HFFc6 (cell line): ENCODE results near the gene HS6ST3. TPM values are rescaled to one million over a fixed set of nuclear protein-coding genes. Genes with fewer than 3 reads are reported as not detected.

ENCODE experiments used
- DNase-seq: peaks from one replicate; pipeline ENCODE4 v3.0.0-alpha.2; 2018
- H3K27ac Mint-ChIP-seq: 2 replicates; pipeline ENCODE4 v1.8.0; 2020; ENCODE audit warnings: mild to moderate bottlenecking, mixed read lengths
- H3K27me3 Mint-ChIP-seq: 2 replicates; pipeline ENCODE4 v1.8.0; 2021; ENCODE audit warnings: mild to moderate bottlenecking, moderate library complexity, mixed read lengths; ENCODE audit not compliant: insufficient read depth
- H3K36me3 Mint-ChIP-seq: 2 replicates; pipeline ENCODE4 v1.8.0; 2021; ENCODE audit warnings: low read depth, mixed read lengths
- H3K4me1 Mint-ChIP-seq: 2 replicates; pipeline ENCODE4 v1.8.0; 2020; ENCODE audit warnings: low read depth, mixed read lengths
- H3K4me3 Mint-ChIP-seq: 2 replicates; pipeline ENCODE4 v1.8.0; 2020; ENCODE audit warnings: mild to moderate bottlenecking, moderate library complexity, mixed read lengths
- H3K9me3 Mint-ChIP-seq: 2 replicates; pipeline ENCODE4 v1.8.0; 2020; ENCODE audit warnings: mild to moderate bottlenecking, mixed read lengths
- total RNA-seq, 6 experiments: library from RNA; stranded (reverse); fragmentation: NEBNext Ultra II Directional; extraction: Animal tissue kit (Norgen Biotek cat#: 25700); gene quantifications; 2 replicates in 1 of 6; 3 replicates in 5 of 6; pipeline ENCODE4 v1.2.3, GENCODE V29; 2021
- TF ChIP-seq, protein P1 (sequence below): fragments of 200-600 bp; sonication (generic); IDR thresholded peaks from 2 replicates; pipeline ENCODE4 v1.5.0; 2021; ENCODE audit warnings: antibody characterized with exemption, mild to moderate bottlenecking

The HS6ST3 gene
- total RNA-seq, 6 experiments from 2014 or later, result not detected

DNA sequence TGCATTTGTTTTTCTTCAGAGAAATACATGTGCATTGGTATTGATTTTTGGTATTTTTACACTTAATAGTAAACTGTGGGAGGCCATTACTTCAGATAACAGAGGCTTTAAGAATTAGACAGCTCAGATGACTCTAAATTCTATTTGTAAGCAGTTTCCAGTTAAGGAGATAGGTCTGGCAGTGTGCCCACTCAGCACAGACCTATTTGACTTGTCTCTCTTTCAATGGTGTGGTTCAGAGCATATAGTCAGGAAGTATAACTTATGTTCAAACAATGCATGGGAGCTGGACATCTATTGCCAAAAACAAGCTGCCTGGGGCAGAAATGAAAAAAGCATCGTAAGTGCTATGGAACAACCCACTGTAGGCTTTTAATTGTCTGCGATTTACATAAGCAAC is 370.7 kb downstream of the HS6ST3 start:
- Mint-ChIP-seq H3K36me3 (no peaks in the 10 kb centered on the region), H3K9me3 (peaks cover 35% of the 10 kb centered on the region), H3K27ac (no peak overlapping the region), H3K27me3 (no peaks in the 10 kb centered on the region), H3K4me1 (no peaks in the 10 kb centered on the region), H3K4me3 (no peak overlapping the region)
- DNase-seq, result no peak
- TF ChIP-seq, protein P1, sequence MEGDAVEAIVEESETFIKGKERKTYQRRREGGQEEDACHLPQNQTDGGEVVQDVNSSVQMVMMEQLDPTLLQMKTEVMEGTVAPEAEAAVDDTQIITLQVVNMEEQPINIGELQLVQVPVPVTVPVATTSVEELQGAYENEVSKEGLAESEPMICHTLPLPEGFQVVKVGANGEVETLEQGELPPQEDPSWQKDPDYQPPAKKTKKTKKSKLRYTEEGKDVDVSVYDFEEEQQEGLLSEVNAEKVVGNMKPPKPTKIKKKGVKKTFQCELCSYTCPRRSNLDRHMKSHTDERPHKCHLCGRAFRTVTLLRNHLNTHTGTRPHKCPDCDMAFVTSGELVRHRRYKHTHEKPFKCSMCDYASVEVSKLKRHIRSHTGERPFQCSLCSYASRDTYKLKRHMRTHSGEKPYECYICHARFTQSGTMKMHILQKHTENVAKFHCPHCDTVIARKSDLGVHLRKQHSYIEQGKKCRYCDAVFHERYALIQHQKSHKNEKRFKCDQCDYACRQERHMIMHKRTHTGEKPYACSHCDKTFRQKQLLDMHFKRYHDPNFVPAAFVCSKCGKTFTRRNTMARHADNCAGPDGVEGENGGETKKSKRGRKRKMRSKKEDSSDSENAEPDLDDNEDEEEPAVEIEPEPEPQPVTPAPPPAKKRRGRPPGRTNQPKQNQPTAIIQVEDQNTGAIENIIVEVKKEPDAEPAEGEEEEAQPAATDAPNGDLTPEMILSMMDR, result no peak

DNA sequence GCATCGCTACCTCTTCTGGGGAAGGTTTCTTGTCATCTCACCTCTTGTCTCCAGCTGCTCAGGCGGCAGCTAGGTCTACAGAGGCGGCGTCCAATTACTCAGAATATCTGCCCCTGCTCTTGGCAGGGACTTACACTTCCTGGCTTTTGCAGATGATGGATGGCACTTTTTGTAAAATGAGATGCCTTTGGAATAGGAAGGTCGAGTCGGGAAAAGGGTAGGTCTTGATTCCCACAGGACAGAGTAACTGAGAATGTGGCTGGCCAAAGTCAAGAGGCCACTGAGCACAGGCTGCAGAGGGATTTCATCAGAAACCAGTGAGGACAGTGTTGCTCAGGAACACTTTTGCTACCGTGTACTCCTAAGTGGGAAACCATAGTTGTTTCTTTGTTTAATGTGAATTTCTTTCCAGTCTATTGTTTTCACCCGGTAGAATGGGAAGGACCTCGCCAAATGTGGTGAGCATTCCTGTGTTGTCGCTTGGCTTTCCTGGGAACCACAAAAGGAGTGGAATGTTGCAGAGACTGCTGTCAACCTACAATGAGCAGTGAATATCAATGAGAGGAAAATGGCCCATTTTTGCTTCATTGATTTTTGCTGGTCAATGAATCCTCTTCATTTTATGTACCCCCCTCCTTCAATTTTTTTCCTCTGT is 383.7 kb downstream of the HS6ST3 start:
- H3K9me3 Mint-ChIP-seq, result peaks cover 41% of the 10 kb centered on the region
- H3K36me3 Mint-ChIP-seq, result no peaks in the 10 kb centered on the region; the same call in 1 of the 2 replicates
- H3K27ac Mint-ChIP-seq, result no peak overlapping the region
- TF ChIP-seq, protein P1, result no peak
- H3K4me3 Mint-ChIP-seq, result no peak overlapping the region
- H3K4me1 Mint-ChIP-seq, result no peaks in the 10 kb centered on the region
- no peak for DNase-seq
- H3K27me3 Mint-ChIP-seq, result no peaks in the 10 kb centered on the region

DNA sequence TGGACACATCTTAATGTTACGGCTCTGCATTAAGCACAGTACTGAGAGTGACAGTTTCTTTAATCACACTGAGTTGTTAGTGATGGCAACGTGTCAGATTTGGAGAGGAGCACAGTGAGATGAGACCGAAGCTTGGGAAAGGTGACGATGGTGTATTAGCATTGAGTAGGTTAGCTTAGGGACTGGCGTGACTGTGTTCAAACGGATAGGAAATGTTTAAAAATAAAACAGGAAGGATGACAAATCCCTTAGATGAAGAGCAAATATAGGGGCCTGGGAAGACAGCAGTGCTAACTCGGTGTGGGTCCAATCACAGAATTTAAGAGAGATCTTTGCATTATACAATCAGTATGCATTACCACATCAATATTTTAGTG is 384.3 kb downstream of the HS6ST3 start:
- no peak for DNase-seq
- peaks cover 43% of the 10 kb centered on the region for H3K9me3 Mint-ChIP-seq
- H3K36me3 Mint-ChIP-seq, result no peaks in the 10 kb centered on the region; the same call in 1 of the 2 replicates
- TF ChIP-seq, protein P1, result no peak
- no peaks in the 10 kb centered on the region for H3K4me1 Mint-ChIP-seq
- no peak overlapping the region for H3K4me3 Mint-ChIP-seq
- H3K27ac Mint-ChIP-seq, result no peak overlapping the region
- no peaks in the 10 kb centered on the region for H3K27me3 Mint-ChIP-seq

DNA sequence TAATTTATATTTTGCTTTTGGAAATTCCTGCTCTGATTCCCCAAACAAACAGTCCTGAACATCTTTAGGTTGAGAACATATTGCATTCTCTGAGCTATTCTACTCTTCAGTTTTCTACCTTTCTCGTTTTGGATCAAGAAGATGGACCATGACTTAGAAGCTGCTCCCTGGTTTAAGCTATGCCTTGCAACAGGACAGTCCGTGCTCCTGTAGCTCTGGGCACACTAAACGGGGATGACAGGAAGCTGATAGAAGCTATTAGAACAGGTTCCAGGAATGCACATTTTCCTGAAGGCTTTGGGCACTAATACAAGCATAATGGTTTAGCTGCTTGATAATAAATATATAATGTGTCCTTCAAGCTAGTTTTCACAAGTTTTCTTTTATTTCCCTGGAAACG is 385.2 kb downstream of the HS6ST3 start:
- H3K27ac Mint-ChIP-seq, result no peak overlapping the region
- H3K36me3 Mint-ChIP-seq, result no peaks in the 10 kb centered on the region; the same call in 1 of the 2 replicates
- H3K27me3 Mint-ChIP-seq, result no peaks in the 10 kb centered on the region
- DNase-seq, result no peak
- peaks cover 45% of the 10 kb centered on the region for H3K9me3 Mint-ChIP-seq
- H3K4me1 Mint-ChIP-seq, result no peaks in the 10 kb centered on the region
- TF ChIP-seq, protein P1, result no peak
- no peak overlapping the region for H3K4me3 Mint-ChIP-seq

DNA sequence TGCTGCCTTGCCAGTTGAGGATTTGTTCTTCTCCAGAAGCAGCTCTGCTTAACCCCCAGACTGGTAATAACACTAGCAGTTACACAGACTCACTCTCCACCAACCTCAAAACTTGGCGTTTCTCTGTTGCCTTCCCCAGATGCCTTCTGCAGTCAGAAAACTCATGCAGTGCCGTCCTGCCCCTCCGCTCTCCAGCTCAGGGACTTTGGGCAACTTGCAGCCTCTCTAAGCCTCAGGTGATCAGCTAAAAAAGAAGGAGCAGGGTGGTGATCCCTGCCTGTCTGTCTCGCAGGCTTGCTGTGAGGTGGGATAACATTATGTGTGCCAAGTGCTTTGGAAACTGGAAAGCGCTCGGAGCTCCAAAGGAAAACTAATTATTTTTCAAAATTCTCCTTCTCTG is 391.6 kb downstream of the HS6ST3 start:
- peaks cover 22% of the 10 kb centered on the region for H3K9me3 Mint-ChIP-seq
- TF ChIP-seq, protein P1, result no peak
- no peaks in the 10 kb centered on the region for H3K27me3 Mint-ChIP-seq
- H3K4me1 Mint-ChIP-seq, result no peaks in the 10 kb centered on the region
- no peak overlapping the region for H3K27ac Mint-ChIP-seq
- no peak for DNase-seq
- no peaks in the 10 kb centered on the region; the same call in 1 of the 2 replicates for H3K36me3 Mint-ChIP-seq
- no peak overlapping the region for H3K4me3 Mint-ChIP-seq
